Activated T-cell treated with anti-CD3 and anti-CD28 coated beads, Interleukin-2, amount 50 U/mL, for 72 hours (primary cell): ENCODE results near the gene ZNF277. TPM values are rescaled to one million over a fixed set of nuclear protein-coding genes. Genes with fewer than 3 reads are reported as not detected.

Source experiments
- ATAC-seq, 2 donors: fragments of 150-1000 bp; cut with Tn5 transposase; replicated peaks in 1 of 2; 2 replicates each; pipeline ENCODE4 v1.10.0; 2021; ENCODE audit warnings: moderate library complexity in 2 of 2, mild to moderate bottlenecking in 1 of 2
- DNase-seq, 2 donors: peaks; one replicate each; pipeline ENCODE4 v3.0.0; 2021 to 2022; ENCODE audit warnings: mixed read lengths in 1 of 2
- H3K27ac Mint-ChIP-seq: one replicate; pipeline ENCODE4 v1.8.0; 2022; ENCODE audit warnings: mild to moderate bottlenecking, moderate library complexity, mixed read lengths
- H3K27me3 Mint-ChIP-seq: one replicate; pipeline ENCODE4 v1.8.0; 2022; ENCODE audit warnings: low read depth, mixed read lengths
- H3K36me3 Mint-ChIP-seq, 2 donors: one replicate each; pipeline ENCODE4 v1.8.0; 2022; ENCODE audit warnings: mixed read lengths in 2 of 2, mild to moderate bottlenecking in 1 of 2; ENCODE audit not compliant: insufficient read depth in 2 of 2
- H3K4me1 Mint-ChIP-seq: one replicate; pipeline ENCODE4 v1.8.0; 2022; ENCODE audit warnings: low read depth, mixed read lengths
- H3K4me3 Mint-ChIP-seq, 2 donors: one replicate each; pipeline ENCODE4 v1.8.0; 2022; ENCODE audit warnings: mild to moderate bottlenecking in 2 of 2, mixed read lengths in 2 of 2, moderate library complexity in 2 of 2
- H3K9me3 Mint-ChIP-seq, 2 donors: one replicate each; pipeline ENCODE4 v1.8.0; 2022; ENCODE audit warnings: mixed read lengths in 2 of 2
- total RNA-seq, 2 donors: library from RNA; stranded (reverse); gene quantifications; one replicate each; pipeline ENCODE4 v1.2.3, GENCODE V29; 2022

ZNF277 gene
- total RNA-seq, 2 donors from 2014 or later: 26.4 to 34.3 TPM

DNA sequence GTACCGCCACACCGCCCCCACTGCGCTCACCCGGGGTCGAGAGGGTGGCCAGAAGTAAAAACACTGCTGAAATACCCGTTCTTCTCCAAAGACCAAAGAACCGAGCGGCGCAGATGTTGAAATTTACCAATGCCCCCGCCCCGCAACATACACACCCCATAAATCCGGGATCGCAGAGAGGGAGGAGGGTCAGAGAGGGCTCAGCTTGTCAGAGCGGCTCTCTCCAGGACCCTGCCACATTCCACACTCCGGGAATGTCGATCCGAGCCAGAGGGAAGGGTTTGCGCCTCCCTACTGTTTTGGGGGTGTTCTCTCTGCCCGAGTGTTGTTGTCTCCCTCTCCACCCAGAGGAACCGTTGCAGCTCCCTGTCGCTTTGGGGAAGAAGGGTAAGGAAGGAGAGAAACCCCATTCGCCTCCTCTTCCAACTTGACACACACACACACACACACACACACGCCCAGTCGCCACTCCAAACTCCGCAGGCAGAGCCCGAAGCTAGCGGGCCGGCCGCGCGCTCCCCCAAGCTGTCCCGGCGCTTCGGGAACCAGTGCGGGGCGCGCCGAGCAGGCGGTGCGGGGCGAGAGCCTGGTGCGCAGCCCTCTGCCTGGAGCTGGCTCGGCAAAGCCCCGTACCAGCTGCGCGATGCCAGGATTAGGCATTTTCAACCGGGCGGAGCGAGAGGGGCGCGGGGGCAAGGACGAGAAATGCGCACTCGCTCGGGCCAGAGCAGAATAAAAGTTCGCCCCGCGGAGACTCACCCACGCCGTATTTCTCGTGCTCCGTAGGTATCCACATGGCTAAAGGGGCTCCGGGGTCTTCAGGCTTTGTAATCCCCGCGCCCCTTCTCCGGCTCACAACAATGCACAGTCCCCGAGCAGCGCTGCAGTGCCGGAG is 905 bp upstream of the ZNF277 start:
- peak overlapping the region; percentile 98 to 100 for H3K4me3 Mint-ChIP-seq
- H3K9me3 Mint-ChIP-seq: no peaks in the 10 kb centered on the region
- ATAC-seq (peak; percentile 22 to 28), DNase-seq (peak; percentile 45 to 51)
- peaks cover 4 to 5% of the 10 kb centered on the region in 2 donors for H3K36me3 Mint-ChIP-seq
- peaks cover 40% of the 10 kb centered on the region for H3K27me3 Mint-ChIP-seq
- H3K4me1 Mint-ChIP-seq: peaks cover 39% of the 10 kb centered on the region
- no peak overlapping the region for H3K27ac Mint-ChIP-seq

DNA sequence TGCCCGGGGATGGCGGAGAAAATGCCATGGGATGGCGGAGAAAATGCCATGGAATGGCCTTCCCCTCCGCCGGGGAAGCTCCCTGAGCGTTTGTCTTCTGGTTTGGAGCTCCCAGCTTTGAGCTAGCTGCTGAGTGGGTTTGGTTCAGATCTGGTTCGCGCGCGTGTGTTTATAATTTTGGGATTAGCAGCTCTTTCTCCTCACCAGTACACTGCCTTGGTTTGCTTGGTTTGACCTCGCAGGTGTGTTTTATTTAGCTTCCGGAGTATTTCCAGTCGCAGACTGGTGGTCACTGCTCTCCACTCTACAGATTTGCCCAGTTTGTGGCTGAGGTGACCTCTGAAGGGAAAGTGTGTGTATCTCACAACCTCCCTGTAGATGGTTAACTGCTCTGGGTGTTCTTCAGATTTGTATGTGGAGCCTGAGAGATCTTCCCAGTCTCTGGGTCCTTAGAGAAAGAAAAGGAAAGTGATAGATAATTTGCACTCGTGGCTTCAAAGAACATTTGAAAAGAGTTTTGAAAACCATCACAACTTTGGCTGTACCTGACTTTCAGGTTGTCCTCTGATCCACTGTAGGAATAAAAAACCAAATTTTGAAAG is 597 bp downstream of the ZNF277 start:
- Mint-ChIP-seq H3K27me3 (peaks cover 26% of the 10 kb centered on the region), H3K4me1 (peaks cover 39% of the 10 kb centered on the region), H3K9me3 (no peaks in the 10 kb centered on the region), H3K36me3 (peaks cover 4 to 5% of the 10 kb centered on the region in 2 donors), H3K27ac (peak overlapping the region; percentile 97), H3K4me3 (peak overlapping the region; percentile 98 to 100)
- peak in 1 of 2 donors; percentile 4 for DNase-seq
- ATAC-seq: no peak

DNA sequence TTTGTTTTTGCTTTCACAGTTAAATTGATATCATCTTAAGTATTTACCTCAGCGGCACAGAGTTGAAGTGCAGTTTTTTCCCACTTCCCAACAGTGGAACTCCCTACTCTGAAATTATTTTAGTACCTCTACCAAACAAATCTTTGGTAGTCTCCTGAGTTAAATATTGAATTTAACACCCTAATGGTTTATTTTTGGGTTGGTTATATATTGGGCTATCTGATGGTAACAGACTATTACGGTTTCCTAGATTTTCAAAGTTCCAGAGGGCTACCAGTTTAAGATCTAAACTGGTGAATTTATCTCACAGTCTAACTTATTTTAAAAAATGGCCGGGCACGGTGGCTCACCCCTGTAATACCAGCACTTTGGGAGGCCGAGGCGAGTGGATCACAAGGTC is 1.3 kb downstream of the ZNF277 start:
- no peak overlapping the region for H3K27ac Mint-ChIP-seq
- H3K36me3 Mint-ChIP-seq: peaks cover 4 to 5% of the 10 kb centered on the region in 2 donors
- ATAC-seq (no peak), DNase-seq (no peak)
- no peaks in the 10 kb centered on the region for H3K9me3 Mint-ChIP-seq
- H3K4me1 Mint-ChIP-seq: peaks cover 42% of the 10 kb centered on the region
- peaks cover 22% of the 10 kb centered on the region for H3K27me3 Mint-ChIP-seq
- peak overlapping the region; percentile 98 to 100 for H3K4me3 Mint-ChIP-seq

DNA sequence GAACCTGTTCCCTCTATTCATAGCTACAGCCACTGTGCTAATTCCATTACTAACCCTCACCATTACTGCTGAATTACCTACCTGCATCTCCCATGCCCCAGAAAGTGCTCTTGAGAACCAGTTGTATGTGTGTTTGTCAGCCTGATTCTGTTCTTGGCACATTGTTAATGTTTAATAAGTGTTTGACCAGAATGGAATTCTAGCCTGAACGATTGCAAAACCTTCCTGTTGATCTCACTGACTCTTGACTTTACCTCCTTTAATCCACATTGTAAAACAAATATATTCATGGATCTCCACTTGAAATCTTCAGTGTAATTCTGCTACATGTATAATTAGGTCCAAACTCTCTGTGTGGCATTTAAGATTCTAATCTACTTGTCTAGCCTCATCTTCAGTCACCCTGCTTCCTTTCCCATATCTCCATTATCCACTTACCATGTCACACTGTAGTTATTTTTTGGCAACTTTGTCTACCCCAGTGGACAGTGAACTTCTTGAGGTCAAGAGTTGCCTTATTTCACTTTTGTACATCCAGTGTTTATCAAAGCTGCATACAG is 4.9 kb downstream of the ZNF277 start:
- ATAC-seq: no peak
- Mint-ChIP-seq H3K27ac (no peak overlapping the region), H3K9me3 (no peaks in the 10 kb centered on the region), H3K4me1 (peaks cover 38% of the 10 kb centered on the region), H3K36me3 (peaks cover 4 to 5% of the 10 kb centered on the region in 2 donors), H3K27me3 (no peaks in the 10 kb centered on the region), H3K4me3 (no peak overlapping the region)
- DNase-seq: no peak

DNA sequence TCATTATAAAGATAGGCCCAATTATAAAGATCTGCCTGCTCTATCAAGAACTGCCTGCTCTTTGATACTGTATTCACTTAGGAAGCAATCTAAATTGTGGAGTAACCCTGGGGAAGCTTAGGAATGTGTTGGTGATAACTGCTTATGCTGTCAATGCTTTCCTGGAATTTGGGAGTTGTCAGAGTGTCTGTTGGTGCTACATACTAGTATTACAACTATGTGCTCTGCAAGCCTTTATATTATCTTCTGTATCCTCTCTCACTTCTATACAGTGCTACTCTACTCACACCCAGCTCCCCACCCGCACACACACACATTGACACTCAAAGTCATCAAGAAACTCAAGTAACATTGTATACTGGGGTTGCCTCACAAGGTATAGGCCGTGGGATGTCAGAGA is 6.1 kb downstream of the ZNF277 start:
- Mint-ChIP-seq H3K27me3 (no peaks in the 10 kb centered on the region), H3K27ac (no peak overlapping the region), H3K4me1 (peaks cover 45% of the 10 kb centered on the region), H3K9me3 (no peaks in the 10 kb centered on the region), H3K36me3 (no peaks in the 10 kb centered on the region), H3K4me3 (no peak overlapping the region)
- ATAC-seq (no peak), DNase-seq (no peak)

DNA sequence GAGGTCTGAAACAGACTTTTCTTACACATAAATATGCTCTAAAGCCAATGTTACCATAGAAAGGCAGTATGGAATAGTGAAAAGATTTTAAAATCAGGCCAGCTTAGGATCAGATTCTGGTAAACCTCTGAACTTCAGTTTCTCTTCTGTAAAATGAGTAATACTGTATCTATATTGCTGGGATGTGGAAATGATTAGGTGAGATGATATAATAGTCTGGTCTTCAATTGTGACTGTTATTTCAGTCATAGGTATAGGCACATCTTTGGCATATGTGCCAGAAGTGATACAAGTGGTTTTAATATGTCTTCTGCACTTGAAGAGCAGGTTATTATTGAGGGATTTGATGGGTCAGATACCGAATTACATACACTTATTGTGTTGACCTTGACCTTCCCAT is 7.2 kb downstream of the ZNF277 start:
- H3K9me3 Mint-ChIP-seq: no peaks in the 10 kb centered on the region
- H3K36me3 Mint-ChIP-seq: no peaks in the 10 kb centered on the region

DNA sequence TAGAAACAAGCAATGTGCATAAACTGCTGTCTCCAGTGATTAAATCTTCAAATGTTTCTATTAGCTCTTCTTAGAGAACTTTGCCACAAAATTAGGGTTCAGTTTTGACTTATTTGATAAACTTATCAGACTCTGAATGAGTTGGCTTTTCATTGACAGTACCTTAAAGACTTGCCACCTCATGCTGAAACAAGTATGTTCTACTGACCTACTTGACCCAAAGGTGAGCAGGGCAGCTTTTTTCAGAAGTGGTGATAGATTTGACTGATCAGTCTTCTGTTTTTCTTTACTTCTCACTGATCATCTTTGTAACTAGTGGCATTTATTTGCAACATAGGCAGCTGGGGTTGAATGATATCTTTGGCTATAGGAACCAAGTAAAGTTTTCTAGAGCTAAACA is 7.8 kb downstream of the ZNF277 start:
- no peak for DNase-seq
- Mint-ChIP-seq H3K27ac (no peak overlapping the region), H3K4me1 (peaks cover 46% of the 10 kb centered on the region), H3K4me3 (no peak overlapping the region), H3K9me3 (no peaks in the 10 kb centered on the region), H3K27me3 (no peaks in the 10 kb centered on the region), H3K36me3 (no peaks in the 10 kb centered on the region)
- peak in 1 of 2 donors; percentile 28 for ATAC-seq

More for the DNA sequence above, 7.2 kb downstream of the ZNF277 start:
- Mint-ChIP-seq H3K27ac (peak overlapping the region; percentile 12), H3K27me3 (no peaks in the 10 kb centered on the region), H3K4me1 (peaks cover 45% of the 10 kb centered on the region), H3K4me3 (no peak overlapping the region)
- DNase-seq (no peak), ATAC-seq (peak; percentile 43 to 79)

DNA sequence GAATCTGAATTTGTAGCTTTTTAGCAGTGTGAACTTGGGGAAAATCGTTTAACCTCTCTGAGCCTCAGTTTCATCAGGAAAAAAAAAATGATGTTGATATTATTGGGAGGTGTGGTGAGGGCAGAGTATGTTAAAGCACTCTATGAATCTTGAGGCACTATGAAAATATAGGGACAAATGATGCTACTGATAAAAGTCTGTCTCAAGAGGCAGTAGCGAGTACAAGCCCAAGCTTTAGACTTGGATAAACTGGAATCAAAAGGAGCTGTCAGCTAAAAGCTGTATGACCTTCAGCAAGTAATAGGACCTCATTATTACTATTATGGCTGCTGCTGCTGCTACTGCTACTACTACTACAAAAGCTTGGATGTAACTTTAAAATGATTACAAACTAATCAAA is 8.4 kb downstream of the ZNF277 start:
- H3K4me1 Mint-ChIP-seq: peaks cover 46% of the 10 kb centered on the region
- H3K27me3 Mint-ChIP-seq: no peaks in the 10 kb centered on the region
- no peak for DNase-seq
- H3K9me3 Mint-ChIP-seq: no peaks in the 10 kb centered on the region
- no peak for ATAC-seq
- H3K36me3 Mint-ChIP-seq: no peaks in the 10 kb centered on the region
- H3K27ac Mint-ChIP-seq: no peak overlapping the region
- no peak overlapping the region for H3K4me3 Mint-ChIP-seq

DNA sequence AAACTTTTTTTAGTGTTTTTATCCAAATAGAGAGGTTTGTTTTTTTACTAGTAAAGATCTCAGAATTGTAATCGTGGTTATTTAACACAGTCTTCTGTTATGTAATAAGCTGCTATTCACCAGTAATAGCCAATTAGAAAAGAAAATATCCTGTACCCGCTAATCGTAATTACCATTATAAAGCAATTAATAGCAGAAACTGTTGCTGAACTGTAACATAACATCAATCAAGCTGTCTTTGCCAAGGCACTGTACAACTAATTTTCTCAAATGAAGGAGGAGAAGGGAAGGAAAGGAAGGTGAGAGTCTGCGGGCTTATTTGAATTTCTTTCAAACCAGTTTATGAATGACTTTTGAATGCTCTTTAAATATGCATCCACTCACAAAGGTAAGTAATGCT is 9.3 kb downstream of the ZNF277 start:
- DNase-seq: no peak
- Mint-ChIP-seq H3K9me3 (no peaks in the 10 kb centered on the region), H3K27ac (no peak overlapping the region), H3K4me1 (peaks cover 47% of the 10 kb centered on the region), H3K36me3 (no peaks in the 10 kb centered on the region), H3K4me3 (no peak overlapping the region), H3K27me3 (no peaks in the 10 kb centered on the region)
- no peak for ATAC-seq

DNA sequence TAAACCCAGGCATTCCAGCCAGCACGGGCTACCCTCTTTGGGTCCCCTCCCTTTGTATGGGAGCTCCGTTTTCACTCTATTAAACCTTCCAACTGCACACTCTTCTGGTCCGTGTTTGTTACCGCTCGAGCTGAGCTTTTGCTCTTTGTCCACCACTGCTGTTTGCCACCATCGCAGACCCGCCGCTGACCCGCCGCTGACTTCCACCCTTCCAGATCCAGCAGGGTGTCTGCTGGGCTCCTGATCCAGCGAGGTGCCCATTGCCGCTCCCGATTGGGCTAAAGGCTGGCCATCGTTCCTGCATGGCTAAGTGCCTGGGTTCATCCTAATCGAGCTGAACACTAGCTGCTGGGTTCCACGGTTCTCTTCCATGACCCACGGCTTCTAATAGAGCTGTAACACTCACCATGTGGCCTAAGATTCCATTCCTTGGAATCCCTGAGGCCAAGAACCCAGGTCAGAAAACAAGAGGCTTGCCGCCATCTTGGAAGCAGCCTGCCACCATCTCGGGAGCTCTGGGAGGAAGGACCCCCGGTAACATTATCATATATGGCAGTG is 14.5 kb downstream of the ZNF277 start:
- no peaks in the 10 kb centered on the region for H3K27me3 Mint-ChIP-seq
- no peak overlapping the region for H3K4me3 Mint-ChIP-seq
- H3K4me1 Mint-ChIP-seq: peaks cover 31% of the 10 kb centered on the region
- H3K36me3 Mint-ChIP-seq: peaks cover 0 to 4% of the 10 kb centered on the region in 2 donors
- DNase-seq (no peak), ATAC-seq (no peak)
- no peak overlapping the region for H3K27ac Mint-ChIP-seq
- peaks cover 0 to 3% of the 10 kb centered on the region in 2 donors for H3K9me3 Mint-ChIP-seq

DNA sequence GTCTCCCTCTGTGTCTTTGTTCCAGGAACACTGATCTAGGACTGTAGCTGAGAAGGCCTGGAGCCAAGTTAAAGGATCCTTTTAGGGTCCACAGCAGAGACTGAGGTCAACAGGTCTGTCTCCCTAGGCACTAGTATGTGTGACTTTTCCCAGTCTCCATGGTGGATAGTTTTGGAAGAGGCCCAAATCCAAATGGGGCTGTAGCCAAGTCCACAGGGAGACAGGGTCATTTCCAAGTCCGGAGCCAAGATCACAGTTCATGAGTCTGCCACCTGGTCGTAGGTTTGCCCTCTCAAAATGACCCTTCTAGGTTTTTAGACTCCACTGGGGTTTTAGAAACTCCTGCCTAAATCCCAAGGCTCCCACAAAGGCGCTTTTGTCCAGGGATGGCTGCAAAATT is 16.8 kb downstream of the ZNF277 start:
- Mint-ChIP-seq H3K9me3 (peaks cover 0 to 3% of the 10 kb centered on the region in 2 donors), H3K27ac (no peak overlapping the region), H3K36me3 (peaks cover 0 to 4% of the 10 kb centered on the region in 2 donors), H3K4me1 (peaks cover 19% of the 10 kb centered on the region), H3K27me3 (no peaks in the 10 kb centered on the region), H3K4me3 (no peak overlapping the region)
- no peak for DNase-seq
- no peak for ATAC-seq

DNA sequence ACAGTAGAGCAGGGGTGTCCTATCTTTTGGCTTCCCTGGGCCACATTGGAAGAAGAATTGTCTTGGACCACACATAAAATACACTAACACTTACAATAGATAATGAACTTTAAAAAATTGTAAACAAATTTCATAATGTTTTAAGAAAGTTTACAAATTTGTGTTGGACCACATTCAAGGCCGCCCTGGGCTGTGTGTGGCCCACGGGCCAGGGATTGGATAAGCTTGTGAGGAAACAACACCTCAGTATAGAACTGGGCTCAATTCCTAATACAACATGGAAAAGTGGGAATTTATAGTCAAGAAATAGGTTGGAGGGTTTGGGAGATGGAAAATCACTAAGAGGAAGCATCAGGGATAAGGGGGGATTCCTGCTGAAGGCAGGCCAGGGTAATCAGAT is 17.7 kb downstream of the ZNF277 start:
- DNase-seq (no peak), ATAC-seq (no peak)
- no peak overlapping the region for H3K4me3 Mint-ChIP-seq
- peak overlapping the region; percentile 56 for H3K27ac Mint-ChIP-seq
- peaks cover 0 to 3% of the 10 kb centered on the region in 2 donors for H3K9me3 Mint-ChIP-seq
- H3K27me3 Mint-ChIP-seq: no peaks in the 10 kb centered on the region
- H3K4me1 Mint-ChIP-seq: peaks cover 10% of the 10 kb centered on the region
- H3K36me3 Mint-ChIP-seq: peaks cover 0 to 4% of the 10 kb centered on the region in 2 donors

DNA sequence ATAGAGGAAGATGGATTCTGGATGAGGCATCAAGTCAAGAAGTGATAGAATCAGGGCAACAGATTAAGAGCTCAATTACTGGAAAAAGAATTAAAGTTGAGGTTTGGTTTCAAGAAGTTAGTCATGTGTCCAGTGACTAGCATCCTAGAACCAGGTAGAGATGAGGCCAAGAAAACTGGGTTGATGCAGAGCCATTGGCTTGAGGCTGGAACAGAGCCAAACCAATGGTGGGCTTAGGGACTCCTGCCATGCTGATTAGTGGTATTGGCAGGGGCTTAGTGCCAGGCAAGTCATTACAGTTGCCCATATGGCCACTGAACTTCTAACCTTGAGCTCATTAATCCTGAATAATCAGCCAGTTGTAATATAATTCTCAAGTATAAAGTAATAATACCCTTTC is 18.5 kb downstream of the ZNF277 start:
- no peak for ATAC-seq
- H3K27me3 Mint-ChIP-seq: no peaks in the 10 kb centered on the region
- H3K36me3 Mint-ChIP-seq: peaks cover 0 to 4% of the 10 kb centered on the region in 2 donors
- H3K4me1 Mint-ChIP-seq: peaks cover 10% of the 10 kb centered on the region
- H3K9me3 Mint-ChIP-seq: peaks cover 0 to 3% of the 10 kb centered on the region in 2 donors
- no peak for DNase-seq
- H3K27ac Mint-ChIP-seq: no peak overlapping the region
- no peak overlapping the region for H3K4me3 Mint-ChIP-seq
